T-helper 17 cell (primary cell): ENCODE results near the gene EPX. TPM values are rescaled to one million over a fixed set of nuclear protein-coding genes. Genes with fewer than 3 reads are reported as not detected.
A peak's percentile ranks its signal among the peaks of the same experiment; 100 is the strongest.

Experiments used
- ATAC-seq: fragments of 150-1000 bp; cut with Tn5 transposase; 2 replicates; pipeline ENCODE4 v1.10.0; 2021; ENCODE audit warnings: mild to moderate bottlenecking, moderate library complexity
- DNase-seq, 3 donors: peaks; one replicate each; pipeline versions ENCODE4 v3.0.0 to v3.0.0-alpha.2; 2020 to 2021
- H3K9me3 ChIP-seq: one replicate; pipeline ENCODE4 v1.7.0; 2013; ENCODE audit warnings: low read length, mild to moderate bottlenecking; ENCODE audit not compliant: control insufficient read depth, poor library complexity, severe bottlenecking
- H3K27ac Mint-ChIP-seq: one replicate; pipeline ENCODE4 v1.8.0; 2022; ENCODE audit warnings: mild to moderate bottlenecking, moderate library complexity, mixed read lengths
- H3K27me3 Mint-ChIP-seq: one replicate; pipeline ENCODE4 v1.8.0; 2022; ENCODE audit warnings: mixed read lengths
- H3K36me3 Mint-ChIP-seq: one replicate; pipeline ENCODE4 v1.8.0; 2022; ENCODE audit warnings: low read depth, mixed read lengths
- H3K4me1 Mint-ChIP-seq: one replicate; pipeline ENCODE4 v1.8.0; 2022; ENCODE audit warnings: mild to moderate bottlenecking, mixed read lengths
- H3K4me3 Mint-ChIP-seq: one replicate; pipeline ENCODE4 v1.8.0; 2022; ENCODE audit warnings: mild to moderate bottlenecking, moderate library complexity, mixed read lengths
- total RNA-seq, 4 donors: library from RNA in 2 of 4; stranded (reverse) in 2 of 4; gene quantifications; one replicate each; pipeline ENCODE4 v1.2.3 and lab custom pipeline; 2022 to 2026

Gene EPX
- total RNA-seq, 2 donors from 2014 or later, result not detected

DNA sequence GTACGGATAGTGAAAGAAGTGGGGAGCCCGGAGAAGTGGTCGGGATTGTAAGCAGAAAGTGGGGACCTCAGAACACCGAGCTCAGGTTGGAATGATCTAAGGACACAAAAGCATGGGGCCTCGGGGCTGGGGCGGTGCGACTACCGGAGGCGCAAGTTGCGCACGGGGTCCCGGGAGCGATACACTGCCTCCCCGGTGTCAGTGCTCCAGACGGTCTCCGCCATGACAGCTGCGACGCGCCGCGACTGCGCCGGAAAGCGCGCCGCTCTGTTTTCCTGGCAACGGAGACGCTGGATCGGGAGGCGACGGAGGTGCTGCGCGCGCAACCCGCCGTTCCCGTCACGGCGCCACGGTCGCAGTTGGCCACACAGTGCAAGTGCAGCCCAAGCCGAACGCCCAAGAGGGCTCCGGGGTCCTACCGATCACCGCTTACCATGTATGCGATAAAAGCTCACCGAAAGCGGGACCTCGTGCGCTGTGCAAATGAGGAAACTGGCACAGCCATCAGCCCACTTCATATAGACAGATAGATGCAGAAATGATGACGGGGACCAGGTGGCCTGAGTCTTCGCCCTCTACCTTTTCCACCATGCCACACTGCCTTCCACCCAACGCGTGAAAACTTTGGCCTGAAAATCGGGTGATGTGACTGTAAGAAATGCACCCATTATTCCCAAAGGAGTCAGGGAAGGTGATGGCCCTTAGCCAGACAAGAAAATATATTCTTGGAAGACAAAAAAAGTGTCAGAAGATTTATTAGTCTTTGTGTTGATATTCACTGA is 26.7 kb downstream of the EPX start, which contains the start of gene MKS1:
Gene MKS1 (minus strand): TSS at position 249 of the 782 bp plus-strand sequence. CDS start 25 bp downstream, at position 224.
- H3K27ac Mint-ChIP-seq, result peak within 1 kb of the TSS; percentile 99
- peak; percentile 91 to 94 (median 92) for DNase-seq
- peaks cover 3% of the 10 kb centered on the region for H3K27me3 Mint-ChIP-seq
- H3K9me3 ChIP-seq, result no peaks in the 10 kb centered on the region
- peaks cover 17% of the 10 kb centered on the region for H3K4me1 Mint-ChIP-seq
- peak within 1 kb of the TSS; percentile 97 for H3K4me3 Mint-ChIP-seq
- ATAC-seq, result peak; percentile 97
- H3K36me3 Mint-ChIP-seq, result no peaks in the 10 kb centered on the region

DNA sequence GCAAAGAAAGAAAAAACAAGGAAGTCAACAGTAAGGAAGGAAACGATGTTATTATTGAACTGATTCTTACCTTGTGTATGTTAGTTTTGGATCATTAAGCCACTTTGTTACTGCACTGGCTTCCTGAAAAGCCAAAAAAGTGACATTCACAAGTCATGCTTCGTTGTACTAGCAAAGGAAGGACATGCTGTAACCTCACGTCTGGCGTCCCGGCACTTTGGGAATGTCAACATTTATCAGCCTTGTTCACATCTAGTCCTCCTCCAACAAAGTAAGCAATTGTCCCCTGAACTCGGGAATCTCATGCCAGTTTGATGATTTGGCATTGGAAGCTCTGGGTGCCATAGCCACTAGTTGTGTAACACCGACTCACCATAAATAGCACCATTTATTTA is 27.3 kb downstream of the EPX start:
- H3K36me3 Mint-ChIP-seq, result no peaks in the 10 kb centered on the region
- ATAC-seq (no peak), DNase-seq (no peak)
- H3K9me3 ChIP-seq, result no peaks in the 10 kb centered on the region
- H3K27ac Mint-ChIP-seq, result peak overlapping the region; percentile 99
- peaks cover 7% of the 10 kb centered on the region for H3K27me3 Mint-ChIP-seq
- H3K4me1 Mint-ChIP-seq, result peaks cover 17% of the 10 kb centered on the region
- peak overlapping the region; percentile 97 for H3K4me3 Mint-ChIP-seq

DNA sequence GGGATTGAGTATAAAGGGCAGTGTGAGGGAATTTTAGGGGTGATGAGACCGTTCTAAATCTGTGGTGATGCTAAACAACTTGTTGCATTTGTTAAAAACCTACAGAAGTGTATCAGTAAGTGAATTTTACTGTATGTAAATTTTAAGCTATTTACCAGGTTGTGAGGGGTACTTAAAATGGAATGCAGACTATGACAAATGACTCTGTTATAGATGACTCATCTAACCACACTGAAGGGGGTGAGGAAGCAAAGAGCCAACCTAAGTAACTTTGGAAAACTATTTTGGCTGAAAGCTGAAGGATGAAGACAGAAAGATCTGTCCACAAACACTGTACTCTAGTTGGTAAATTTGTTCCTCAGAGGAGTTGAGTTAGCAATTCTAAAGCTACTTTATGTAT is 31.8 kb downstream of the EPX start:
- no peak overlapping the region for H3K27ac Mint-ChIP-seq
- H3K4me1 Mint-ChIP-seq, result peaks cover 8% of the 10 kb centered on the region
- H3K9me3 ChIP-seq, result no peaks in the 10 kb centered on the region
- peaks cover 2% of the 10 kb centered on the region for H3K36me3 Mint-ChIP-seq
- DNase-seq (no peak), ATAC-seq (no peak)
- H3K27me3 Mint-ChIP-seq, result peaks cover 35% of the 10 kb centered on the region
- H3K4me3 Mint-ChIP-seq, result no peak overlapping the region

DNA sequence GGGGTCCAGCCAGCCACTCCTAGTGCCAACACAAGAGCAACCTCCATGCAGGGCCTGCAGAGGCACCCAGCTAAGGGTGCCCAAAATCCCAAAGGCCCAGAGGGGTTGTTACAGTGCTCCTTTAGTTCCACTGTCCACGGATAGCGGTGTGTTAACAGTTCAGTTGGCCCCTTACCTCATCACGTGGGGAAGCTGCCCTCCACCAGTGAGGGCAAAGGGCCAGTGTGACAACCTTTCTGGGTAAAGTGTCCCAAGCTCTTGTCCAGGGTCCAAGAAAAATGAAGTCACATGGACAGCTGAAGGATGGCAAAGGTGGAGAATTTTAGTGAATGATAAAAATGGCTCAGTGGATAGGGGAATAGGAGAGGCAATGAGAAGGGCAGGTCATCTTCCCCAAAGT is 35.2 kb downstream of the EPX start:
- no peak overlapping the region for H3K27ac Mint-ChIP-seq
- H3K27me3 Mint-ChIP-seq, result peaks cover 49% of the 10 kb centered on the region

DNA sequence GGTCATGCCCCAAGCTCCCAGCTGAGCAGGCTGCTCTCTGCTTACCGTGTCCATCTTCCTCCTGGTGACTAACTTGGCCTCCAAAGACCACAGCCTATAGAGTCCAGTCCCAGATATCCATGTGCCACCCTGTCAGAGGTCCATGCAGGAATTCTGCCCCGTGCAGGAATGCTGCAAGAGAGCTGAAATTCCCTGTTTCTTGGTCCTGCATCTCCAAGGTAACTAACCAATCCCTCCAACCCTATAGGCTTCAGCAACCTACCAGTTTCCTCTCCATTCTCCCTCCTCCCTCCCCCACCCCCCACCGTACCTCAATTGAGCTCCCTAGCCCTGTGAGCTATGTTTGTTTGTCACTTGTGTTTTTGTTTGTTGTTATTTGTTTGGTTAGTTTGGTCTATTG is 36.2 kb downstream of the EPX start:
- DNase-seq (no peak), ATAC-seq (no peak)
- Mint-ChIP-seq H3K36me3 (peaks cover 3% of the 10 kb centered on the region), H3K4me3 (no peak overlapping the region), H3K27ac (no peak overlapping the region), H3K27me3 (peaks cover 49% of the 10 kb centered on the region), H3K4me1 (peaks cover 2% of the 10 kb centered on the region)
- H3K9me3 ChIP-seq, result no peaks in the 10 kb centered on the region

More for the DNA sequence above, 35.2 kb downstream of the EPX start:
- DNase-seq (no peak), ATAC-seq (no peak)
- no peak overlapping the region for H3K4me3 Mint-ChIP-seq
- H3K9me3 ChIP-seq, result no peaks in the 10 kb centered on the region
- peaks cover 3% of the 10 kb centered on the region for H3K36me3 Mint-ChIP-seq
- H3K4me1 Mint-ChIP-seq, result peaks cover 2% of the 10 kb centered on the region

DNA sequence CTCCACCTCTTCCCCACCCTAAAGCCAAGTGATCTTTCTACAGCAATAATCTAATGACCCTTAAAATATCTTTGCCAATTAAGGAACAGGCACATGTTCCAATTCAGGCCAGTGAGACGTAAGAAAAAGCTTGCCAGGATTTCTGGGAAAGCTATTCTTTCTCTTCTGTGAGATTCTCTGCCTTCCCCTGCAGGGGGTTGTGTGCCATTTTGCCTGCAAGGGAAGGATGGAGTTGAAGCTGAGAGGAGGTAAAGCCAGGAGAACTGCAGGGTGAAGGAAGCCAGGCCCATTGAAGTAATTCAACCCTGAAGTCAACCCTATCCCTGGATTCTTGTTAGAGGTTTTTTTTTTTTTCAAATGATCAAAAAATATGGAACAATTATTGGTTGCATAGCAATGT is 36.9 kb downstream of the EPX start:
- Mint-ChIP-seq H3K4me3 (no peak overlapping the region), H3K27ac (no peak overlapping the region), H3K36me3 (peaks cover 3% of the 10 kb centered on the region), H3K27me3 (peaks cover 45% of the 10 kb centered on the region), H3K4me1 (peaks cover 2% of the 10 kb centered on the region)
- no peak for ATAC-seq
- DNase-seq, result no peak
- H3K9me3 ChIP-seq, result no peaks in the 10 kb centered on the region

DNA sequence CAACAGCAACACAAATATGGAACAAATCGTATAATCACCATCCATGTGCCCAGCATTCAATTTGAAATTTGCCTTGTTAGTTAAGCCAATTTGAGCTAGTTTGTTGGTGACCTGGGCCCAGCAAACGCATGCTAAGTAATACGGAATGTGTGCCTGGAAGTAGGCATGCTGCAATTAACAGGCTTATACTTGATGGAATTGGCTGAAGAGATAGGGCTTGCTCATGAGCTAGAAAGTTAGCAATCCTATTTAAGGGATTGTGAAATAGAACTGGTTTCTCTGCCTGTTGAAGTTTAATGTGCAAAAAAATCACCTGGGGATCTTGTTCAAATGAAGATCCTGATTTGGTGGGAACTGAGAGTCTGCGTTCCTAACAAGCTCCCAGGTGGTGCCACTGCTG is 37.4 kb downstream of the EPX start:
- ATAC-seq (no peak), DNase-seq (no peak)
- Mint-ChIP-seq H3K27ac (no peak overlapping the region), H3K4me1 (peaks cover 2% of the 10 kb centered on the region), H3K36me3 (peaks cover 3% of the 10 kb centered on the region), H3K4me3 (no peak overlapping the region), H3K27me3 (peaks cover 45% of the 10 kb centered on the region)
- H3K9me3 ChIP-seq, result no peaks in the 10 kb centered on the region

DNA sequence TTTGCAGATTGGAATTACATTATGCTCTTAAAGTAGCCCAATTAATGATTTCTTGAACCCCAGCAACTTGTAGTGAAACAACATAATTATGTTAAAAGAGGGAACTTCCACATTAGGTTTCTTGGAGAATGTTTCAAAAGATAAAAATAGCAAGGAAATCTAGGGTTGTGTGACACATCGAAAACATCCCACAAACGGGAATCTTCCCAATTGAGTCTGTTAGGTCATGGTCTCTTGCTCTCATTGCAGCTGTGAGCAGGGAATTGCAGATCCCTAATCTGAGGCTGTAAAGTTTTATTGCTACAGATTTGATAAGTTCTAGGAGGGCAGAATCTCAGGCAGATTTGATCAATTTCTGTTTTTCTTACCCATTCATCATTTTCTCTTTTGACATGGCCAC is 39.1 kb downstream of the EPX start:
- Mint-ChIP-seq H3K36me3 (peaks cover 3% of the 10 kb centered on the region), H3K4me1 (peaks cover 4% of the 10 kb centered on the region), H3K27me3 (peaks cover 56% of the 10 kb centered on the region), H3K27ac (no peak overlapping the region), H3K4me3 (no peak overlapping the region)
- H3K9me3 ChIP-seq, result no peaks in the 10 kb centered on the region
- ATAC-seq, result no peak
- DNase-seq, result no peak

DNA sequence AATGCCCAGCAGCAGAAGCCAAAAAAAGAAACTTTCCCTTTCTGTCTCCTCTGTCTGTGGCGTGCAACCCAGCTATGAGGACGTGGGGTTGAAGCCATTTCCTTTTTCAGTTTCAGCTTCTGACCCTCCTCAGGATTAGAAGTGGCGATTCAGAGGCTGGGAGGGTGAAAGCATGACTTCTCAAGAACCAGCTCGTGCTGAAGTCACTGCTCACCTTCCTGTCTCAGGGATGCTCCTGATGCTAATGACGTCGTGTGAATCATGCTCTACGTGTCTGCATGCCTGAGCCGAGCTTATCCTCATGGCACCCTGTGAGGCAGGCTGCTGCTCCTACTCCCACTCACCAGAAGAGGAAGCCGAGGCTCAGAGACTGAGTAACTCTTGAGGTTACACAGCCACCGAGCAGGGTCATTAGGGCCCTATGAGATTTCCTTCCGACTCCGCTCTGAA is 40.2 kb downstream of the EPX start:
- Mint-ChIP-seq H3K27ac (no peak overlapping the region), H3K4me1 (peaks cover 4% of the 10 kb centered on the region), H3K4me3 (no peak overlapping the region), H3K27me3 (peaks cover 53% of the 10 kb centered on the region), H3K36me3 (peaks cover 3% of the 10 kb centered on the region)
- DNase-seq (no peak), ATAC-seq (peak; percentile 52)
- H3K9me3 ChIP-seq, result no peaks in the 10 kb centered on the region

DNA sequence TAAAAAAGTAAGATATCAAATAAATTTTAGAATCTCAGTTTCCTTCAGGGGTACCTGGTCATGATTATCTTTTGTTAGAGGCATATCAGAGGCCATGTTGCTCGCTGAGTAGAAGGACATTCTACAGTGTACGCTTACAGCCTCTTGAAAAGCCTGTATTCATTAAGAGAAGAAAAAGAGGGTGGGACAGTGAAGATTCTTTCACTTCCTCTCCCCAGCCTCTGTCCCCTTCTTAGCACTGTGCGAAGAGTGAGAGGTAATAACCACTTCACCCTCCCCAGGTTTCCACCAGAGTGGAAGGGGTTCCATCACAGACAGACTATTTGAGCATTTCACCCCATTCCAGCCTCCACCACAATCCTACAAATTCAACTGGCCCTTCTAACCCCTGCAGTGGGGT is 41.0 kb downstream of the EPX start:
- Mint-ChIP-seq H3K36me3 (peaks cover 3% of the 10 kb centered on the region), H3K27ac (no peak overlapping the region), H3K4me1 (peaks cover 4% of the 10 kb centered on the region), H3K27me3 (peaks cover 55% of the 10 kb centered on the region), H3K4me3 (no peak overlapping the region)
- DNase-seq (no peak), ATAC-seq (peak; percentile 64)
- no peaks in the 10 kb centered on the region for H3K9me3 ChIP-seq

DNA sequence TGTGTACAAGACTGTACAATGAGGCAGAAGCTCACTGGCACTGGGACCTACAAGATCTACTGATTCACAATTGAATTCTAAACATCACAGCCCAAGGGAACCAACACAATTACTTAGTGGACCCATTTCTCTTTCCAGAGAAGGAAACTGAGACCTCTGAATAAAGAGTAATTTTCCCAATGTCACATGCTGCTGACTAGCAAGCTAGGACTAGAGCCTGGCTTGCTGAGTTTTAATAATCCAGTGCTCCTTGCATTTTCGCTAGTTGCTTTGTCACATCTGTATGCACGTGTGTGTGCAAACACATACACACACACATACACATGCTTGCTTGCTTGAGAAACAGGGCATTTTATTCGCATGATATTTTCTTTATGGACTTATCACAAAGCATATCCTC is 42.0 kb downstream of the EPX start:
- no peak for ATAC-seq
- peaks cover 58% of the 10 kb centered on the region for H3K27me3 Mint-ChIP-seq
- H3K4me1 Mint-ChIP-seq, result peaks cover 4% of the 10 kb centered on the region
- H3K36me3 Mint-ChIP-seq, result no peaks in the 10 kb centered on the region
- no peak for DNase-seq
- no peak overlapping the region for H3K4me3 Mint-ChIP-seq
- no peak overlapping the region for H3K27ac Mint-ChIP-seq
- H3K9me3 ChIP-seq, result no peaks in the 10 kb centered on the region

DNA sequence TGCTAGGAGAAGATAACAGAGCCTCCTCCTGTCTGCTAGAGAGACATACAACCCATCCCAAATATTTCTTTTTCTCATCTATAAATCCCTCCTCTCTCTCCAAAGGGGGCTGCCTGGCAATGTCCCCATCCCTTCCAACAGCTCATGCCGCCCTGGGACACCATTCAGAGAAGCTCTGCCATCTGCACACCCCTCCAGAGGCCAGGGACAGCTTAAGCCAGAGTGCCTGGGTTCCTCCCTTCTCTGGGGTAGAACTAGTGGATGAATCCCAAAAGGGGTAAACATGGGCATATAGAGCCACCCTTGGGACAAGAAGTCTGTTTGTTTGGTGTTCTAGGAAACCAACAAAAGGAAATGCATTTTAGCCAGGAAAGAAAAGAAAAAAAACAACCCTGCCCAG is 43.3 kb downstream of the EPX start:
- H3K4me3 Mint-ChIP-seq, result no peak overlapping the region
- H3K27me3 Mint-ChIP-seq, result peaks cover 70% of the 10 kb centered on the region
- DNase-seq (no peak), ATAC-seq (no peak)
- peaks cover 4% of the 10 kb centered on the region for H3K4me1 Mint-ChIP-seq
- H3K9me3 ChIP-seq, result no peaks in the 10 kb centered on the region
- no peak overlapping the region for H3K27ac Mint-ChIP-seq
- H3K36me3 Mint-ChIP-seq, result no peaks in the 10 kb centered on the region

DNA sequence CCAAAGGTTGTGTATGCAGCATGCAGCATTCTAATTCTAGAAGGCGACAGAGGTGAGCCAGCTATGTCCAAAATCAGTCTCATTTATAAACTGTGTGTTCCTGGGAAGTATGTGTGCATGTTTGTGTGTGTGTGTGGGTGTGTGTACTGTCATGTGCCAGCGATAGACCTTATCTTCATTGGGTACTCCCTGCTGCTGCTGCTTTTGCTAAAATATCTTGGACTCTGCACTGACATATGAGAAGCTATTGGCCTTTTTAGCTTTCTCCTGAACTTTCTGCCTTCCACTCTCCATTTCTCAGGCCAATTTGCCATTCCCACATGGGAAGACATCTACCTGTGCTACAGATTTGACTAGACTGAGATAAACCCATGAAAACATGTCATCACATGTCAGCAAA is 43.9 kb downstream of the EPX start:
- Mint-ChIP-seq H3K36me3 (no peaks in the 10 kb centered on the region), H3K27me3 (peaks cover 73% of the 10 kb centered on the region), H3K27ac (no peak overlapping the region), H3K4me1 (peaks cover 4% of the 10 kb centered on the region), H3K4me3 (no peak overlapping the region)
- ATAC-seq (no peak), DNase-seq (no peak)
- H3K9me3 ChIP-seq, result no peaks in the 10 kb centered on the region

DNA sequence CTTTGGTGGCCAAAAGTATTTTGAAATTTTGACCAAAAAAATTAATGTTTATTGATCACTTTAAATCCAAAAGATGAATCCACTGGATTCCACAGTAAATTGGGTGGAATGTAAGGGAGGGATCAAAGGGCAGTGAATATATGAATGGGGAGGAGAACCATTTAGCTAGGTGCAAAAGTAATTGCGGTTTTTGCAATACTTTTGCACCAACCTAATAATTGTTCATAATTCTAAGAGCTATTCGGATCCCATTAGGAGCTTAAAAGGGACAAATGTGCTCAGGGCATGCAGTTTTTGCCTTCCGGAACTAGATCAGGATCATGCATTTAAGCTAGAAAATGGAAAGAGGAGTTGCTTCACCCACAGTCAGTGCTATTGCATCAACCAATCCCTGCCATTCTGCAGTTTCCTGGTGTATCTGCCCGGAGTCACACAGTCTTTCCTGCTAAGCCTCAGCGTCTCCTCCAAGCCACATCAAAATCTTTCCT is 45.7 kb downstream of the EPX start, which contains the start of gene LPO:
Gene LPO (plus strand): TSS at position 438 of the 488 bp plus-strand sequence. CDS start 4,396 bp downstream, outside the sequence.
- H3K27ac Mint-ChIP-seq, result no peak within 1 kb of the TSS

More for the DNA sequence above, 45.7 kb downstream of the EPX start, which contains the start of gene LPO:
- H3K4me1 Mint-ChIP-seq, result peaks cover 2% of the 10 kb centered on the region
- ATAC-seq (no peak), DNase-seq (no peak)
- H3K36me3 Mint-ChIP-seq, result no peaks in the 10 kb centered on the region
- H3K27me3 Mint-ChIP-seq, result peaks cover 77% of the 10 kb centered on the region
- H3K4me3 Mint-ChIP-seq, result no peak within 1 kb of the TSS
- no peaks in the 10 kb centered on the region for H3K9me3 ChIP-seq
